ENCODE results near the gene EI24.

DNA sequence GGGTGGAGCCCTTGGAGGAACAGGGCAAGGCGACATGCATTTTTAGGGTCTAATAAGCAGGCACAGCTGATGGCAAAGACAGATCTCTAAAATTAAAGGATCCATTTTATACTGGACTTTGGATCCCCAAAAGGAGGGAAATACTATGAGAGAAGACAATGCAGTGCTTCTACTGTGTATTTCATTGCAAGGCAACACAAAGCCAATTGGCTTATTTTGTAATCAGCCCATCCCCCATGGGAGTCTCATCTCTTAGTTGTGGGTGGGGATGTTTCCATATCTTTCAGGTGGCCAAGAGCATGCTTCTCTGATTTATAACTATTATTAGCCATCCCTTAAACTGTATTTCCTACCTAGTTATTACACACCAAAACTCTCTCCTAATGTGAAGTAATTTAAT, 18.5 kb upstream of the EI24 start:
- TF ChIP-seq, protein P1, sequence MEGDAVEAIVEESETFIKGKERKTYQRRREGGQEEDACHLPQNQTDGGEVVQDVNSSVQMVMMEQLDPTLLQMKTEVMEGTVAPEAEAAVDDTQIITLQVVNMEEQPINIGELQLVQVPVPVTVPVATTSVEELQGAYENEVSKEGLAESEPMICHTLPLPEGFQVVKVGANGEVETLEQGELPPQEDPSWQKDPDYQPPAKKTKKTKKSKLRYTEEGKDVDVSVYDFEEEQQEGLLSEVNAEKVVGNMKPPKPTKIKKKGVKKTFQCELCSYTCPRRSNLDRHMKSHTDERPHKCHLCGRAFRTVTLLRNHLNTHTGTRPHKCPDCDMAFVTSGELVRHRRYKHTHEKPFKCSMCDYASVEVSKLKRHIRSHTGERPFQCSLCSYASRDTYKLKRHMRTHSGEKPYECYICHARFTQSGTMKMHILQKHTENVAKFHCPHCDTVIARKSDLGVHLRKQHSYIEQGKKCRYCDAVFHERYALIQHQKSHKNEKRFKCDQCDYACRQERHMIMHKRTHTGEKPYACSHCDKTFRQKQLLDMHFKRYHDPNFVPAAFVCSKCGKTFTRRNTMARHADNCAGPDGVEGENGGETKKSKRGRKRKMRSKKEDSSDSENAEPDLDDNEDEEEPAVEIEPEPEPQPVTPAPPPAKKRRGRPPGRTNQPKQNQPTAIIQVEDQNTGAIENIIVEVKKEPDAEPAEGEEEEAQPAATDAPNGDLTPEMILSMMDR (IDR thresholded peaks at IDR 0.05; ENCODE audit: extremely low read depth in 1 of 2, insufficient read depth in 1 of 2, low read depth in 1 of 2, low read length in 2 of 2): no peak
- no peak for TF ChIP-seq POLR2A (IDR thresholded peaks at IDR 0.05; ENCODE audit: low read depth, low read length)
- TF ChIP-seq EZH2 (IDR thresholded peaks at IDR 0.05; ENCODE audit: borderline replicate concordance, low read depth, low read length, severe bottlenecking): no peak
- TF ChIP-seq POLR2AphosphoS5 (IDR thresholded peaks at IDR 0.05; ENCODE audit: insufficient read depth, low read depth, low read length): no peak
